Measurements from ENCODE around the gene PEPD.
A peak's percentile ranks its signal among the peaks of the same experiment; 100 is the strongest.

Gene PEPD

GRCh38 chr19:33441828-33442227, 79.8 kb downstream of the PEPD start:
- no peak for TF ChIP-seq EZH2phosphoT487 (IDR thresholded peaks at IDR 0.05; ENCODE audit: borderline replicate concordance)
- no peak for TF ChIP-seq CTCF (conservative IDR thresholded peaks at IDR 0.05; ENCODE audit: low read length)
- Histone ChIP-seq H3K9me3 (ENCODE audit: insufficient read depth, low read depth, low read length) (no peaks in the 10 kb centered on the region), H3K9me2 (replicated peaks; ENCODE audit: low read depth, low read length) (no peaks in the 10 kb centered on the region), H2AFZ (ENCODE audit: low read length) (no peak overlapping the region), H3K79me2 (ENCODE audit: insufficient read depth, low read length) (no peaks in the 10 kb centered on the region), H3K9ac (ENCODE audit: low read depth, low read length, poor library complexity, severe bottlenecking) (peak overlapping the region; percentile 3), H3K27me3 (ENCODE audit: insufficient read depth, low read length, poor library complexity, severe bottlenecking) (no peaks in the 10 kb centered on the region), H3K4me3 (ENCODE audit: low read length, poor library complexity, severe bottlenecking) (peak overlapping the region; percentile 3), H4K20me1 (ENCODE audit: insufficient read depth, low read length, poor library complexity, severe bottlenecking) (no peaks in the 10 kb centered on the region), H3K4me1 (ENCODE audit: insufficient read depth, low read length, poor library complexity, severe bottlenecking) (peaks cover 37% of the 10 kb centered on the region), H3F3A (ENCODE audit: low read depth) (no peaks in the 10 kb centered on the region), H3K4me2 (ENCODE audit: low read depth, low read length, poor library complexity, severe bottlenecking) (peak overlapping the region; percentile 50), H3K36me3 (ENCODE audit: insufficient read depth, low read length) (no peaks in the 10 kb centered on the region)

- H3K9me2 ChIP-seq (replicated peaks; ENCODE audit: low read depth, low read length) = no peaks in the 10 kb centered on the region
- TF ChIP-seq CTCF (conservative IDR thresholded peaks at IDR 0.05; ENCODE audit: low read length) (no peak), EZH2phosphoT487 (IDR thresholded peaks at IDR 0.05; ENCODE audit: borderline replicate concordance) (no peak)
- H3K27me3 ChIP-seq (ENCODE audit: insufficient read depth, low read length, poor library complexity, severe bottlenecking) = no peaks in the 10 kb centered on the region
Observed at GRCh38 chr19:33441277-33441699, 80.3 kb downstream of the PEPD start.

GRCh38 chr19:33440682-33441081, 80.9 kb downstream of the PEPD start:
- H3K9me3 ChIP-seq (ENCODE audit: insufficient read depth, low read depth, low read length) = no peaks in the 10 kb centered on the region
- no peaks in the 10 kb centered on the region for H3K36me3 ChIP-seq (ENCODE audit: insufficient read depth, low read length)
- peak overlapping the region; percentile 43 for H3K9ac ChIP-seq (ENCODE audit: low read depth, low read length, poor library complexity, severe bottlenecking)
- TF ChIP-seq EZH2phosphoT487 (IDR thresholded peaks at IDR 0.05; ENCODE audit: borderline replicate concordance) = no peak
- TF ChIP-seq CTCF (conservative IDR thresholded peaks at IDR 0.05; ENCODE audit: low read length) = no peak
- no peaks in the 10 kb centered on the region for H3K27me3 ChIP-seq (ENCODE audit: insufficient read depth, low read length, poor library complexity, severe bottlenecking)
- H3K4me1 ChIP-seq (ENCODE audit: insufficient read depth, low read length, poor library complexity, severe bottlenecking) = peaks cover 34% of the 10 kb centered on the region
- H3K79me2 ChIP-seq (ENCODE audit: insufficient read depth, low read length) = no peaks in the 10 kb centered on the region
- no peaks in the 10 kb centered on the region for H3K9me2 ChIP-seq (replicated peaks; ENCODE audit: low read depth, low read length)
- no peak overlapping the region for H3K4me3 ChIP-seq (ENCODE audit: low read length, poor library complexity, severe bottlenecking)
- no peaks in the 10 kb centered on the region for H4K20me1 ChIP-seq (ENCODE audit: insufficient read depth, low read length, poor library complexity, severe bottlenecking)
- no peaks in the 10 kb centered on the region for H3F3A ChIP-seq (ENCODE audit: low read depth)
- no peak overlapping the region for H2AFZ ChIP-seq (ENCODE audit: low read length)
- H3K4me2 ChIP-seq (ENCODE audit: low read depth, low read length, poor library complexity, severe bottlenecking) = peak overlapping the region; percentile 50

More at GRCh38 chr19:33441277-33441699, 80.3 kb downstream of the PEPD start:
- Histone ChIP-seq H3K36me3 (ENCODE audit: insufficient read depth, low read length) (no peaks in the 10 kb centered on the region), H3F3A (ENCODE audit: low read depth) (no peaks in the 10 kb centered on the region), H3K4me2 (ENCODE audit: low read depth, low read length, poor library complexity, severe bottlenecking) (peak overlapping the region; percentile 50), H3K79me2 (ENCODE audit: insufficient read depth, low read length) (no peaks in the 10 kb centered on the region), H3K4me3 (ENCODE audit: low read length, poor library complexity, severe bottlenecking) (peak overlapping the region; percentile 3), H3K9ac (ENCODE audit: low read depth, low read length, poor library complexity, severe bottlenecking) (peak overlapping the region; percentile 3), H2AFZ (ENCODE audit: low read length) (no peak overlapping the region), H4K20me1 (ENCODE audit: insufficient read depth, low read length, poor library complexity, severe bottlenecking) (no peaks in the 10 kb centered on the region), H3K4me1 (ENCODE audit: insufficient read depth, low read length, poor library complexity, severe bottlenecking) (peaks cover 34% of the 10 kb centered on the region), H3K9me3 (ENCODE audit: insufficient read depth, low read depth, low read length) (no peaks in the 10 kb centered on the region)
